NCI-H2227 treated with DMSO at 0.1 percent for 48 hours (cell line): ENCODE data around the gene ZBTB46.
A peak's percentile ranks its signal among the peaks of the same experiment; 100 is the strongest.
"Not testable (repeated sequence)": the region's sequence is repeated elsewhere in the genome, so short reads cannot be mapped to it uniquely, and the experiment has no call there.

Experiments
- DNase-seq: peaks from one replicate; lab custom pipeline; 2025; lab: John Stamatoyannopoulos, UW

Gene ZBTB46

DNA sequence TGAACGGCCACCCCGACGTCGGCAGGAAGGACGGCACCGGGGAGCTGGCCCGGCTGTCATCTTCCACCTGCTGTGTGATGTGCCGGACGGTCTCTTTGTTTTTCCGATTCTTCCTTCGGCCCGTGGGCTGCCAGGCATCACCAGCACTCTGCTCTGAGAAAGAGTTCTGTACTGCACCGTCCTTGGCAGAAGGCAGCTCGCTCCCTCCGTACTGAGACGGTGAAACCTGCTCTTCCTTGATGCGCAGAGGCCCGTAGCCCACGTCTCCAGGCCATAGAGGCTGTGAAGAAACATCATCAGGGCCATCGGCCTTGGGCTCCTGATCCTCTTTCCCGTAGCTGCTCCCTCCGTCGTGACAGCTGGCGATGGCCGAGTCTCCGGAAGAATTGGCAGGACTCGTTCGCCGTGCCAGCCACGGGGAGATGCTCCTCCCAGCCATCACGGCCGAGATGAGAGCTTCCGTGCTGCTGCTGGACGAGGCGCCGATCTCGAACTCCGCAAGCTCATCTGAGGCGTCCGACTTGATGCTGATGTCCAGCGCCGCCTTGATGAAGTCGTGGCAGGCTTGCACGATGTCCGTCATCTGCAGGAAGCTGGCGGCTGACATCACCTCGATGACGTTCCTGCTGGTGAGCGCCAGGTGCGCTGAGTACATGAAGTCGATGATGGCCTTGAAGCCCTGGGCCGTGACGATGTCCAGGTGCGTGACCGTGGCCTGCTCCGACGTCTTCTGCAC is 41.1 kb downstream of the ZBTB46 start:
- no peak for DNase-seq

GRCh38 chr20:63787749-63788148 is 43.3 kb downstream of the ZBTB46 start:
- DNase-seq: no peak

- DNase-seq: no peak
Measured at GRCh38 chr20:63787302-63787701, 43.8 kb downstream of the ZBTB46 start.

GRCh38 chr20:63785691-63786131 is 45.4 kb downstream of the ZBTB46 start:
- DNase-seq: peak; percentile 51

- no peak for DNase-seq
Measured at GRCh38 chr20:63783970-63784369, 47.1 kb downstream of the ZBTB46 start.

- no peak for DNase-seq
Measured at GRCh38 chr20:63782521-63782971, 48.5 kb downstream of the ZBTB46 start.

DNA sequence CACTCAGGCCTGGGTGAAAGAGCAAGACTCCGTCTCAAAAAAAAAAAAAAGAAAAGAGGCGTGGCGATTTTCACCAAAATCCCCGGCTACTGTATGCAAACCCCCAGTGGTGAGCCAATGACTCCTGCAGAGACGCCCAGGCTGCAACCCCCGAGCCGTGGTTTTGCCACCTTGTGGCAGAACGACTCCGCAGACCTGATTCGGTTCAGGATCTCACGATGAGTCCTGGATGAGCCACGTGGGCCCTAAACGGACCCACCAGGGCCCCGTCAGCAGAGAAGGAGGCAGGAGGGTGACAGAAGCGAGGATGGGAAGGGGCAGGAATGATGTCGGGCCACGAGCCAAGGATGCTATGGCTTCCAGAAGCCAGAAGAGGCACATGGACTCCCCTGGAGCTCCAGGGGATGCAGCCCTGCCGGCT is 49.0 kb downstream of the ZBTB46 start:
- no peak for DNase-seq

DNA sequence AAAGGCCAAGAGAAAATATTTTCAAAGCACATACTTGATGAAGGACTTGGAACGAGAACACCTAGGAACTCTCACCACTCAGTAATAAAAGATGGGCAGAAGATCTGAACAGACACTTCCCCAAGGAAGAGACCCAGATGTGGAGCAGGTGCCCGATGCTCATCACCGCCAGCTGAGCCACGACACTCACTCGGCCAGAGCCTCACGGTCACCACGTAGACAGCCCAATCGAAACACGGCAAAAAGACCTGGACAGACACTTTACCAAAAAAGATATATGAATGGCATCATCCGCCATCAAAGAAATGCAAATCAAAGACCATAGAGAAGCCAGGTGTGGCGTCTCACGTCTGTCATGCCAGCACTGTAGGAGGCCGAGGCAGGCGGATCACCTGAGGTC is 49.9 kb downstream of the ZBTB46 start:
- no peak for DNase-seq

DNA sequence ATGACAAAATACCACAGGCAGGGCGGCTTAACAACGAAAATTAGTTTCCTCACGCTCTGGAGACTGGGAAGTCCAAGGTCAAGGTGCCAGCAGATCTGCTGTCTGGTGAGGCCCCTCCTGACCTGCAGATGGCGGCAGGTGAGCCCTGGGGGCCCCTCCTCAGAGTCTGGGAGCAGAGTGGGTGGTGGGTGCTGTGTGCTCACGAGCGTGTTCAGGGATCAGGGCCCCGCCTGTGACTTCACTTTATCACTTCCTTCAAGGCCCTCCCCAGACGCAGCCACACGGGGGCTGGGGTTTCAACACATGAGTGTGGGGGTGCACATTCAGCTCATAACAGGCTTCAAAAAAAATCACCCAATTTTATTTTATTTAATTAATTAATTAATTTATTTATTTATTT is 52.2 kb downstream of the ZBTB46 start:
- DNase-seq: no peak

GRCh38 chr20:63778034-63778752 is 52.9 kb downstream of the ZBTB46 start:
- no peak for DNase-seq

DNA sequence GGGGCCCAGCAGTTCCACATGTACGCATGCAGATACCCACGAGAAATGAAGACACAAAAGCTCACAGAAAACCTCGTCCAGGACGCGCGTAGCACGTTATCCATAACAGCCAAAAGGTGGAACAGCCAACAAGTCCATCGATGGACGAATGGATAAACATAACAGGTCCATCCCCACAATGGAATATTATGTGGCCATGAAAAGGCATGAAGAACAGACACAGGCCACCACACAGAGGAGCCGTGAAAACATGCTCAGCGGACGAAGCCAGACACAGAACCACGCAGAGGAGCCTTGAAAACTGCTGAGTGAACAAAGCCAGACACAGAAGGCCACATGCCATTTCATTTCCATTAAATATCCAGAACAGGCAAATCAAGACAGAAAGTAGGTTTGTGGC is 53.5 kb downstream of the ZBTB46 start:
- DNase-seq: no peak

DNA sequence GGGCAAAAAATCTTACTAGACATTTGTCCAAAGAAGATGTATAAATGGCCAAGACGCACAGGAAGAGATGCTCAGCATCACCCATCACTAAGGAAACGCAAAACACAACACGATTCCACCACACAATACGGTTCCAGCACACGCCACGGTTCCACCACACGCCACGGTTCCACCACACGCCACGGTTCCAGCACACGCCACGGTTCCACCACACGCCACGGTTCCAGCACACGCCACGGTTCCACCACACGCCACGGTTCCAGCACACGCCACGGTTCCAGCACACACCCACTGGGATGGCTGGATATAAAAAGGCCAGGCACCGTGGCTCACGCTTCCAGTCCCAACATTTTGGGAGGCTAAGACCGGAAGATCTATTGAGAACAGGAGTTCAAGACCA is 54.2 kb downstream of the ZBTB46 start:
- not testable (repeated sequence) for DNase-seq

GRCh38 chr20:63775096-63775978 is 55.7 kb downstream of the ZBTB46 start:
- DNase-seq: no peak

GRCh38 chr20:63774306-63774705 is 56.8 kb downstream of the ZBTB46 start:
- DNase-seq: no peak

GRCh38 chr20:63773571-63774241 is 57.4 kb downstream of the ZBTB46 start:
- no peak for DNase-seq

DNA sequence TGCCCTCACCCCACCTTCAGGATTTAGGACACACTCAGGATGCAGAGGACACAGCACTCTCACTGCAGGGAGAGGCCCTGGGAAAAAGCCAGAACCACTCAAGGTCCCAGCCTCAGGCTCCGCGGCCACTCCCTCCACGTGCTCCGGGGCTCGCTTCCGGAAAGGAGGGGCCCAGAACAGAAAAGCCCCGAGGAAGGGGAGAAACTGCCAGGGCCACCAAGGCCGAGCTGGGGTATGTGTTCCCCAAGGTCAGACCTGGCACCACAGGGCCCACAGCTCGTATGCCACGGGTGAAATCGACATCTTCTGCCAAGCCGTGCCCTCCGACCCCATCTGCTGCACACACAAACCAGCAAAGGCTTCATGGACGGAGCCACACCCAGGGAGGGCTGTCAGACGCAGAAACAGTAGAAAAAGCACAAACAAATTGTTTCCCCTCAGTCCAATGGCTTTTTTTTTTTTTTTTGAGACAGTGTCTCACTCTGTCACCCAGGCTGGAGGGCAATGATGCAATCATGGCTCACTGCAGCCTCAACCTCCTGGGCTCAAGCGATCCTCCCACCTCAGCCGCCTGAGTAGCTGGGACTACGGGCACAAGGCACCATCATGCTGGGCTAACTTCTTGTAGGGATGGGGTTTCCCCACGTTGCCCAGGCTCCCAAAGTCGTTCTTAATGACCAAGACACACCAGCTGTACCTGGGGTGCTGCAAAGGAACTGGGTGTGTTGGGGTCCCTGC is 58.1 kb downstream of the ZBTB46 start:
- DNase-seq: no peak

DNA sequence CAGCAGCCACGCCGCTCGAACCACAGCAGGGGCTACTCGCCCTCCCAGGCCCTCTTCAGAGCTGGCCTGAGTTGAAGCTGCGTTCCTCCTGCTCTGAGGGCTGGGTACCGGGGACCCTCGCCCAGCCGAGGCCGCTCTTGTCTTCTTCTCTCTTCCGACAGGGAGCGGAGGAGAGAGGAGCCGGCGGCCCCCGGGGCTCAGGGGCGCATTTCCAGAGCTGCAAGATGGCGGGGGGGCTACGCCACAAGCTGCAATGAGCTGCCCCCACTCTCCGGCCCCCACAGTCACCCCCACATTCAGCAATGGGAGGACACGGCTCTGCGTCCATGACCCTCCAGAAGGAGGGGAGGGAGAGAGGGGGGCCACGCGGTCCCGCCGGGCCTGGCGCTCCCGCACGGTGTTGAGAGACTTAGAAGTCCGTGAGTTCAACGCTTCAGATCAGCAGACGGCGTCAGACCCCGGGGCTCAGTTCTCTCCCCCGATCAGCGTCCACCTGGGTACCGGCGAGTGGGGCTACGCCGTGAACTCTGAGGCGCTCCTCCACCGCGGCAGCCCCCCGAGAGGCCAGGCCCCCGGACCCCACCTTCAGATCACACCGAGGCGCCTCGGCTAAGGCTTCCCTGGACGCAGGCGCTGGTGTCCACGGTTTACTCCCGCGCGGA is 59.9 kb downstream of the ZBTB46 start:
- DNase-seq: no peak

- no peak for DNase-seq
Measured at GRCh38 chr20:63769891-63770474, 61.1 kb downstream of the ZBTB46 start.

DNA sequence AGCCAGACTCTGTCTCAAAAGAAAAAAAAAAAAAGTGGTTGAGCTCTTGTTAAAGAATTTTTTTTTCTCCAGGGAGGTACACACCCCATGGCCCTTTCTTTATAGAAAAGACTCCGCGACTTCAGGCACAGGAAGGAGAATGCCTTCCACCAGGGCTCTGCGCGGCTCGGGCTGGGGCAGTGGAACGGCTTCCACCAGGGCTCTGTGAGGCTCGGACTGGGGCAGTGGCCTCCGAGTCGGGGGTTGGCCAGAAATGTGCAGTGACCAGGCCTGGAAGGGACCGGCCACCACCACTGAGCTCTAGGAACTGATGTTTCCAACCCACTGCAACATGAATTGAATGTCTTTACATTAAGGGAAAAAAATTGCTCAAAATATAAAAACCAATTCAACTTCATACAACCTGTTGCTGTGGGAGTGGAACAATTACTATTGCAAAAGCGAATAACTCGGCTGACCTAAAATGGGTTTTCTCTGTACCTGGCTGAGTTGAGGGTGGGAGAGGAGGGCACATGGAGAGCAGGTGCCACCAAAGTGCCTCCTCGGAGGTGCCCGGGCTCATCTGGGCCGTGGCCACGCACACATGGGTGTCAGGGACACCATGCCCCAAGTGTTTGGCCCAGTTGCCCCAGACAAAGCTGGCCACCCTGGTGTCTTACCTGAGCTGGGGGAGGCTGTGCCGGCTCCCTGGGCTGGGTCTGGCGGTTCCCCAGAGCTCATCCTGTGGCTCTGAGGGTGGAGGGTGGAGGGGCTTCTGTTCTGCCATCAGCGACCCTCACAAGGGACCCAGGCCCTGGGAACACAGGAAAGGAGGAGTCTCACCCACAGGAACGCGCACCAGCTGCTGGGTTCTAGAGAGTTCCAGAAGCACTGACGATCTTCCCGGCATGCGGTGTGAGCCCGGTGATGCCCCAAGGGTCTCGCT is 62.2 kb downstream of the ZBTB46 start:
- DNase-seq: no peak
